GM19468 (cell line): ENCODE measurements around the gene NAT9.
A peak's percentile ranks its signal among the peaks of the same experiment; 100 is the strongest.

Experiments used
- ATAC-seq: cut with Tn5 transposase; IDR thresholded peaks from one replicate; pipeline ENCODE4 v1.9.1; 2021; ENCODE audit warnings: mild to moderate bottlenecking, moderate library complexity, moderate number of reproducible peaks; ENCODE audit not compliant: unreplicated experiment; ENCODE audit errors: extremely low read depth

NAT9 gene

DNA sequence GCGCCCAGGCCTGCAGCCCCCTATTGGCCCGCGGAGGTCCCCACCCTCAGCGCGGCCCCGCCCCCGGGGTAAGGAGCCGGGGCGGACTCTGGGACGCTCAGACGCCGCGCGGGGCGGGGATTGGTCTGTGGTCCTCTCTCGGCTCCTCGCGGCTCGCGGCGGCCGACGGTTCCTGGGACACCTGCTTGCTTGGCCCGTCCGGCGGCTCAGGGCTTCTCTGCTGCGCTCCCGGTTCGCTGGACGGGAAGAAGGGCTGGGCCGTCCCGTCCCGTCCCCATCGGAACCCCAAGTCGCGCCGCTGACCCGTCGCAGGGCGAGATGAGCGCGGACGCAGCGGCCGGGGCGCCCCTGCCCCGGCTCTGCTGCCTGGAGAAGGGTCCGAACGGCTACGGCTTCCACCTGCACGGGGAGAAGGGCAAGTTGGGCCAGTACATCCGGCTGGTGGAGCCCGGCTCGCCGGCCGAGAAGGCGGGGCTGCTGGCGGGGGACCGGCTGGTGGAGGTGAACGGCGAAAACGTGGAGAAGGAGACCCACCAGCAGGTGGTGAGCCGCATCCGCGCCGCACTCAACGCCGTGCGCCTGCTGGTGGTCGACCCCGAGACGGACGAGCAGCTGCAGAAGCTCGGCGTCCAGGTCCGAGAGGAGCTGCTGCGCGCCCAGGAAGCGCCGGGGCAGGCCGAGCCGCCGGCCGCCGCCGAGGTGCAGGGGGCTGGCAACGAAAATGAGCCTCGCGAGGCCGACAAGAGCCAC lies 27.4 kb downstream of the NAT9 start, which contains the start of gene NHERF1:
TSS of gene NHERF1 (plus strand) at position 100 of the 750 bp plus-strand sequence. CDS start at position 319, 219 bp downstream.
- ATAC-seq: peak; percentile 64

DNA sequence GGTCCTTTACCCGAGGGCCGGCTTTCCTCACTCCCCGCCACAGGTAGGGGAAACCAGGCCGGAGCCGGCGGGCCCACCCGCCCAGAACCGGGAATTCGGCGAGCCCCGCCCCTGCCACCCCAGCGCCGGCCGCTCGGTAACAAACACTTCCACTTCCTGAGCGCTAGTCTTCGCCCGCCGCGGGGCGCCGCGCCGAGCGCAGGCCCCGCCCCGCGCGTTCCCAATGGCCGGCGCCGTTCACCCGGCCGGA lies 27.9 kb downstream of the NAT9 start:
- no peak for ATAC-seq

DNA sequence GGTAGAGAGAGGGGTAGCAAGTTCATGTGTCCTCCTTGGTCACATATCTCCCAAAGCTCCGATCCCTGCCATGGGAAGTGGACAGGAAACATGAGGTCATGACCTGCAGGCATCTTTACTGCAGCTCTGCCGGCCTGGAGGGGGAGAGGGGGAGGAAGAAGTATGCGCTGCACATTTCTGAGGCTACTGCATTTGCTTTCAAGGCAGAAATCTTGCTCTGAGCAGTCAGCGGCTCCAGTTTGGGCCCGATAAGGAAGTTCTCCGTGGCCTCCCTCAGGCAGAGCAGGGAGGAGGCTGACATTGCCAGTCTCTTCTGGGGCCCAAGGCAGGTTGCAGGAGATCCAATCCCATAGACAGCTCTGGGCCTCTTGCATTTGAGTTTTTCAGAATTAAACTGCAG lies 29.2 kb downstream of the NAT9 start:
- ATAC-seq: no peak

DNA sequence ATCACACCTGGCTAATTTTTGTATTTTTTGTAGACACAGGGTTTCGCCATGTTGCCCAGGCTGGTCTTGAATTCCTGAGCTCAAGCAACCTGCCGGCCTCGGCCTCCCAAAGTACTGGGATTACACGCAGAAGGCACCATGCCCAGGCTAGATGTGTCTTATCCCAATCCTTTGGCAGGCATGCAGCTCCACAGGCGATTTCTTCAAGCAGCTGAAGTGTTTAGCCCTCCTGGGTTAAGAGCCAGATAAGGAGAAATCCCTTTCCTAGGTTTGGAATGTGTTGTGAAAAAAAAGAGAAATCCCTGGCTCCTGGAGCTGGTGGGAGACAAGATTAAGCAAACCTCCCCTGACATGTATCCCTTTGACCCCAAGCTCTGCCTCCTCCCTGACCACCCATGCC lies 29.8 kb downstream of the NAT9 start:
- no peak for ATAC-seq

DNA sequence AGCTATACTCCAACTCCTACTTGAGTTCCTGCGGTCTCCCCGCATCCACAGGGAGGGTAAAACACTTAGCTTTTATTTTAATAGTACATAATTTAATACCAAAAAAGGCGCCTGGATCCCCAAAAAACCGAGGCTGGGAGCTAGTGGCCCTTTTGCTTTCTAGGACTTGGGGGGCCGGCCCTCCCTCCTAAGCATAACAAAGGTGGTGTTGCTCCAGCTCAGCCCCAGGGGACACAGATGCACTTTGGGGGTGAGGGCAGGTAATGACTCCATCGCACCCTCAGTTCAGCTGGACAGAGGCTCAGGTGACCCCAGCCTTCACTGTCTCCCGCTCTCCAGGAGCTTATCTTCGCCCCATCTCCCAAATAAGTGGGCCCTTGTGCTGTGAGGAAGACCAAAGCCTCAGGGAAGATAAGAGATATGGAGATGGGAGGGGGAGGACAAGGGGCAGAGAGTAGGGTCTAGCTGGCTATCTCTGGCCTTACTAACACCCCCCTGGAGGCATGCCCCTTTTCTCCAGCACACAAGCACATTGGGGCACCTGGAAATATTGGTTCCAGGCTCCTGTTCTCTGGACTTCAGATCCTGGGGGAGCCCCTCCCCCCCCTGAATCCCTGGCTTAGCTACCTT lies 30.5 kb downstream of the NAT9 start:
- no peak for ATAC-seq

DNA sequence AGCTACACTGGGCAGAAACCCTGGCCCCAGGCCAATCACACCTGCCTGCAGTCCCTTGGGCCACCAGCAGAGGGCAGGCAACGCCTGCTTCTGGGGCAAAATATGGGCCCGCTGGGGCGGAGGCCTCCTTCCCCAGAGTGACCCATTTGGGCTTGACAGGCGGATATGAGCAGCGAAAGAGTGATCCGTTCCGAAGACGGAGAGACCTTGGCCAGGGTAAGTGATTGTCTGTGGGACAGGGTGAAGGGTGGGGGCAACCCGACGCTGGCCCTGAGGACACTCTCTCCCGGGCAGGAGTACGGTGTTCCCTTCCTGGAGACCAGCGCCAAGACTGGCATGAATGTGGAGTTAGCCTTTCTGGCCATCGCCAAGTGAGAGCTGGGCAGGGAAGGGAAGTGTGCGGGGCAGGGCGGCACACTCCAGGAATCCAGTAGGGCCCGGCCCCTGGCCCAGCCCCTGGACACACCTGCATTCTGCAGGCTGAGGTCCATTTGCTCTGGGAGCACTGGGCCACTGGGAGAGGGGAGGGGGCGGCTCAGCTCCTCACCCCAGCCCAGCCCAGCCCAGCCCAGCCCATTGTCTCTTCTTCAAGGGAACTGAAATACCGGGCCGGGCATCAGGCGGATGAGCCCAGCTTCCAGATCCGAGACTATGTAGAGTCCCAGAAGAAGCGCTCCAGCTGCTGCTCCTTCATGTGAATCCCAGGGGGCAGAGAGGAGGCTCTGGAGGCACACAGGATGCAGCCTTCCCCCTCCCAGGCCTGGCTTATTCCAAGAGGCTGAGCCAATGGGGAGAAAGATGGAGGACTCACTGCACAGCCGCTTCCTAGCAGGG lies 31.2 kb downstream of the NAT9 start:
- no peak for ATAC-seq

DNA sequence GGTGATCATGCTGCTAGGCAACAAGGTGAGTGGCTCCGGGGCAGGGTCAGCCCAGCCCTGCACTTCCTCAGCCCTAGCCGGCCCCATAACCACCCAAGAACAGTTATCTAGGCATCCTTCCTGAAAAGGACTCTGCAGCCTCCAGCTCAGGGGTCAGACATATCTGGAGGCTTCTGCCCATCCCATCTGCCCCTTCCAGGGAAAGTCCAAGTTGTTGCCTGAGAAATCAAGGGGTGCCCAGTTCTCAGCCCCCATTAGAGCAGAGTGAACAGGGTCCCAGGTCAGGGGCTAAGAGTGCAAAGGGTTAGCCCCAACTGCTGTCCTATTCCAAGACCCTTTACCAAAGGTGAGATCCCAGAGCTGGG lies 31.8 kb downstream of the NAT9 start:
- no peak for ATAC-seq

DNA sequence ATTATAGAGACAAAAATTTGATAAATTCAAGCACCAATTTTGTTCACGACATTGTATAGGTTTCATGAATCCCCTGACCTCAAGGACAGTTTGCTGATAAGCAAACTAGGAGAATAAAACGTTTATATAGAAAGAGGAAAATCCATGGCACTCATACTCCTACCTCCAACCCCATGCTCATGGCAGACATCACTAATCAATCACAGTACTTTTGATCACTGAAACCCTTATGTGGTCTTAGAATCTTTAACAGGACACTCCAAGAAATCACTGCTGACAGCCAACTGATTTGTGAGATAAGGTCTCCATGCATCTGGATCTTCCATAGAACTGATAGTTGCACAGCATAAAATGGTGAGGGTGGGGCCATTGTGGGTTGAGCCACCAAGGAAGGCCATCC lies 32.4 kb downstream of the NAT9 start:
- ATAC-seq: no peak

DNA sequence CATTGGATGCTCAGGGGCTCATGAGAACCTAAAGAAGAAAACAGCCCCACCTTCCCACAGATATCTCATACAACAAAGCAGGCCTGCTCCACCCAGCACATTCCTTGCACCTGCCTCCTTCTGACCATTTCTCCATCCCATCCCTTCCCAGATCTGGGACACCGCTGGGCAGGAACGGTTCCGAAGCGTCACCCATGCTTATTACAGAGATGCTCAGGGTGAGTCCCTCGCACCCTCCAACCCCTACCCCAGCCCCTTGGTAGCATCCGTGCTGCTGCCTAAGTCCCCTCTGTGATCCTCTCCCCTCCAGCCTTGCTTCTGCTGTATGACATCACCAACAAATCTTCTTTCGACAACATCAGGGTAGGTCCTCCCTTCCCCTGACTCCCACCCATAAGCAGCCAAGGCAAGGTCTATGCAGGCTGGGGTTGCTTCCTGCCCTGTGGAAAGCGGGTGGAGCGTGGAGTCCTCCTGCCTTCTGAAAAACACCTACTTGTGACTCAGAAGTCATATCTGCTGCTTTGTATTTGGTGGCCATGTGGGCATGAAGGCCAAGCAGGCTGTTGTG lies 33.1 kb downstream of the NAT9 start:
- ATAC-seq: no peak

DNA sequence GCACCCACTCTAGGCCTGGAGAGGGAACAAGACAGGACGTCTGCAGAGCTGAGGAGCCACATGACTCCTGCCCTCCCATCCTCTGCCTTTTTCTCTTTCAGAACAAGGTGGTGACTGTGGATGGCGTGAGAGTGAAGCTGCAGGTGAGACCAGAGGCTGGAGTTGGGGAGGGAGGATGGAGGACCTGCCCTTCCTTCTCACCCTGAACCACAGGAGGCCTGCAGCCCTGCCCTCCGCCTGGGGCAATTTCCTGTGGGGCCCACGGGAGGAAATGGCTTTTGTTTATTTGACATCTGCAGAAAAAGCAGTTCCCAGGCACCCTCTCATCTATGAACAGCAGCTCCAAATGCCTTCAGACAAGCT lies 34.0 kb downstream of the NAT9 start:
- no peak for ATAC-seq

DNA sequence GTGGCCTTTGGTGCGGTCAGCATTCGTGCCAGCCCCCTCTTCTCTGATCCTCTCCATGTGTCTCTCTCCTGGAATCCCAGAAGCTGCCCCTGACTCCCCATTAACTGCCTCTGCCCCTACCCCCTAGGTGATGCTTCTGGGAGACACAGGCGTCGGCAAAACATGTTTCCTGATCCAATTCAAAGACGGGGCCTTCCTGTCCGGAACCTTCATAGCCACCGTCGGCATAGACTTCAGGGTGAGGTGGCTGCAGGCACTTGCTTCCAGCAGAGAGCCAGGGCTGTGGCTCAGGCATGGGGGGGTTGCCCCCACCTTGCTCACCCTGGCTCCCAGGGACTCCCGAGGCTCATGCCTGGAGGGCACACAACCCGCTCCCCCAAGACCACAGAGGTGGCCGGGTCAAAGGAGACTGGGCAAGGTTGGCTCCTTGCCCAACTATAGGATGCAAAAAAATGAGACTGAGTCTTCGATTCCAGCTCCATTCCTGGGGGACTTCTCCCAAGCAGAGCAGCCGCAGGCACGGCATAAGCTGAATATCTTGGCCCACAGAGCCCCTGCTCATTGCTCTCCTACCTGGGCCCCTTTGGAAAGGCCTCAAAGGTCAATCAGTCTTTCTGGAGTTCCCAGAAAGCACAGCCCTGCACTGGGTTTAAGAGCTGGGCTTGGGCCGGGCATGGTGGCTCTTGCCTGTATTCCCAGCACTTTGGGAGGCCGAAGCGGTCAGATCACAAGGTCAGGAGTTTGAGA lies 35.3 kb downstream of the NAT9 start:
- no peak for ATAC-seq

DNA sequence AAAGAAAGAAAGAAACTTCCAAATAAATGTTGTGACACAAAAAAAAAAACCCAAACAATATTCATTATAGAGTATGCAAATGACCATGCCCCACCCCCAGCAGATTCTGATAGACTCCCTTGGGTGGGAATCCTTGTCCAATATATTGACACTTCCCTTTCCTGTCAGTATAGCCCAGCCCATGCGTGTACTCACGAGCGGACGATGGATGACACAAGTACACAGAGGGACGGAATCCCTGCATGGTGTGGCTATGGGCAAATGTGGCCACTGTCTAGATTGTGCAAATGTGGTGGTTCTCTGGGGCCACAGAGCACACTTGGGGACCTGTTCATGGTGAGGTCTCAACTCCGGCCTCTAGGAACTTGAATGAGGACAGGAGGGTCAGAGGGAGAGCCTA lies 36.0 kb downstream of the NAT9 start:
- ATAC-seq: no peak

DNA sequence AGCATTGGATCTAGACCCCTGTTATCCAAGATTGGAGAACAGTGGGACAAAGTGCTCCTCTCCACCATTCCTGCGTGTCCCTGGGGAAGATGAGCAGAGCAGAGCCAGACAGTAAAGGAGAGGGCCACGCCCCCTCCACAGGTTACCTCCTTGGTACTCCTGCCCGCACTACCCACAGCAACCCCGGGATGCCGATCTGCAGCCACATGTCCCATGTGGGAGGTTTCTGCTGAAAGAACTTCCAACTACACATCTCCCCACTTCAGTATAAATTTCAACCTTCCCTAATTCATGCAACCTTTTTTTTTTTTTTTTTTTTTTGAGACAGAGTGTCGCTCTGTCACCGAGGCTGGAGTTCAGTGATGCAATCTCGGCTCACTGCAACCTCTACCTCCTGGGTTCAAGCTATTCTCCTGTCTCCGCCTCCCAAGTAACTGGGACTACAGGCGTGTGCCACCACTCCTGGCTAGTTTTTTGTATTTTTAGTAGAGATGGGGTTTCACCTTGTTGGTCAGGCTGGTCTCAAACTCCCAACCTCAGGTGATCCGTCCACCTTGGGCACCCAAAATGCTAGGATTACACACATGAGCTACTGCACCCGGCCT lies 36.8 kb downstream of the NAT9 start:
- no peak for ATAC-seq

DNA sequence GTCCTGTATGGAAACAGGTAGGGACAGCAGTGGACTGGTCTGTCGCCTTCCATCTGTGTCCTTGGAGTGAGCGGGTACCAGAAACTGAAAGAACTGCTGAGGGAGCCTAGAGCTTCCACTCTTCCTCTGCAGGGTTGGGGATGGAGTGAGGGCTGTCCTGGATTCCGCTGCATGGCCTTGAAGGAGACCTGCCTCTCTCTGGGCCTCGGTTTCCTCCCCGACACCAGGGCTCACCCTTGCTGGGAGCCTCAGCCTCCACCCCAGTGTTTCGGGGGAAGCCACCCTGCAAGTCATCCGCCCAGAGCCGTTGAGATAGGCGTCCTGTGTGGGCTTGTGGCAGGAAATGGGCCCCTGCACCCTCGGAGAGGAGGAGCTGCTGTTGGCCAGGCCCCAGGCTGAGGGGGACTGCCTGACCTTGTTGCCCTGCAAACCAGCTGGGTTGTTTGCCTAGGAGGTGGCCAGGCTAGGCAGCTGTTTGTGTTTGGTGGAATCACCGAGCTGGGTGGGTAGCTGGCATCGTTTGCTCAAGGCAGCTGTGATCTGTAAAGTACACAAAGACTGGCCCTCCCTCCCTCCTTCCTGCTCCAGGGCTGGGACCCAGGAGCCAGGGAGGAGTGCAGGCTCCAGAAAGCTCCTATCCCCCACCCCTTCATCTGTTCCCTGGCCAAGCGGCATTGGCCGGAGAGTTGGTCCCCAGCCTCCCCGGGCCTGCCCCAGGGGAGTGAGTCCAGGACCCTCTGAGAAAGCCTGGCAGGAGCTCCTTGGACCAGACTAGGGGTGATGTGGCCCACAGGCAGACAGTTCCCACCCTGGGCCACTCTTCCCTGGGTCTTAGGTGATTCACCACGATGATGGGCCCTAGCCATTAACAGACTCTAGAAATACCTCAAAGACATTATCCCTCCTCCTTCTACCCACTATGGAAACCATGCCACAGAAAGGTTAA lies 37.8 kb downstream of the NAT9 start:
- ATAC-seq: no peak

DNA sequence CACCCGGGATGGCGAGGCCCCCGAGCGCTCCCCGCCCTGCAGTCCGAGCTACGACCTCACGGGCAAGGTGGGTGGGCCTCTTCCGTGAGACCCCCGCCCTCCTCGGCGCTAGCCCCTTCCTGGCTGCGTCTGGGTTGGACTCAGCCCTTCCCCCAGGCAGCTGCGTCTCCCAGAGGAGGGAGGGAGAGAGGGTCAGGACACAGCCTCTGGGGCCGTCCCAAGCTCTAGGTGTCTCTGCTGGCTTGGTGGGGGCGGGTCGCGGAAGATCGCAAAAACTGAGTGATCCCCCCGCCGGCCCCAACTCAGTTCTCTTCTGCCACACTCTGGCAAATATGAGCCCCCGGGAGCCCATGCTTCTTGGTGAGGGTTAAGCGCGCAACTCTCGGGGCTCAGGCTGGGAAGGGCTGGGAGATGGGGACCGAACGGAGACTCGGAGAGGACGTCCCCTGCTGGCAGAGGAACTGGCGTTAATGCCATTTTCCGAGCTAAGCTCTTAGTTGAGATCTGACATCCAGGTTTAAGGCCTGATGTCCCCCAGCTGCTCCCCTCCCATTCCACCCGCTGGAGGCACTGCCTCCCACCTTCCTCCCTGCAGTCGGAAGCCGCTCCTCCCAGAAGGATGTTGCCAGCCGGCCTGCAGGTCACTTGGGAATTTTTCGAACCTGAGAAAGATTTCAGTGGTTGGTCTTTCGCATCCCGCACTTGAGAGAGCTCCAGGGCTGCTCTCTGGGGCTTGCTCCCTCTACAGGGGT lies 38.7 kb downstream of the NAT9 start:
- ATAC-seq: no peak

DNA sequence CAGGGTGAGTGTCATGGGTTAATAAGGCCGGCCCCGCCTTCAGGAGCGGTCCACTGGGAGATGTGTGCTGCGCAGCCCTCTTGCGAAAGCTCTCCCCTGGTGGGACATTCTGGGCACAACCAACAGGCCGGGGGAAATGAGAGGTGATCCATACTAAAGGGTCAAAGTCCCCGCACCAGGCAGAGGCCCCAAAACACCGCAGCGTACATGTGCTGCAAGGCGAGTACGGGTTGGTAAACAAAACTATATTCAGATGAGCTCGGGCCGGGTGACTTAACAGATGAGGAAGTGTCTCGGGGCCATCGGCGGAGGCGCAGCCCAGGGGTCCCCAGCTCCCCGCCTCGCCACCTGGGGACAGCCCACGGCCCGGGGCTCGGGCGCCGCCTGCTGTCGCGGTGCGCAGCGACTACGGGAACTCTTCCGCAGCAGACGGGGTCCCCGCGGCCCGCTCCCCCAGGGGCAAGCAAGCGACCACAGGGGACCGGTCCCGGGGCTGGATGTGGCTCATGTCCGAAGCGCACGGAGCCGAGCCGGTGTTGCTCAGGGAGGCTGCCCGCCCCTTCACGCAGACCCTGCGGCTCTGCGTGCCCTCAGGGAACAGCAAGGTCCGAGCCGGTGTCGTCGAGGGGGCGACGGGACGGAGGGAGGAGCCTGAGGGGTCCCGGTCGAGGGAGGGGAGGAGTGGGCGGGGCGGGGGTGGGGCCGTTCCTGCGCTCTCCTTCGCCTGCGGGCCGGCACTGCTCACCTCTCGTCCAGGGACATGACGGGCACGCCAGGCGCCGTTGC lies 39.4 kb downstream of the NAT9 start, which contains the start of gene RAB37:
TSS of gene RAB37 (plus strand) at position 744 of the 786 bp plus-strand sequence. CDS start at position 761, 17 bp downstream.
- ATAC-seq: no peak

DNA sequence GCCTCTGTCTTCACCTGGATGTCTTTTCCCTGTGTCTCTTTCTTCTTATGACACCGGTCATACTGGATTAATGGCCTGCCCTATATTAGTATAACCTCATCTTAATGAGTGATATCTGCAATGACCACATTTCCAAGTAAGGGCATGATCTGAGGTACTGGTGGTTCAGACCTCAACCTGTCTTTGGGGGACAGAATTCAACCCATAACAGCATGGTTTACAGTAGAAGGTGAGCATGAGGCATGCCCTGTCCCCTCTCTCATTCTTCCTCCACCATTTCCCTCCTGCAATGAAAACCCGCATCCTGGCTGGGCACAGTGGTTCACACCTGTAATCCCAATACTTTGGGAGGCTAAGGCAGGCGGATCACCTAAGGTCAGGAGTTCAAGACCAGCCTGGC lies 41.9 kb downstream of the NAT9 start:
- no peak for ATAC-seq
